C4-2B (cell line): ENCODE data around the gene OTULINL.

Source experiments
- CTCF ChIP-seq: fragments of 450-650 bp; conservative IDR thresholded peaks from 2 replicates; pipeline ENCODE4 v1.5.1; 2017; ENCODE audit warnings: mild to moderate bottlenecking
- ZFX ChIP-seq: fragments of 450-650 bp; IDR thresholded peaks from 2 replicates; pipeline ENCODE4 v1.6.1; 2017

DNA sequence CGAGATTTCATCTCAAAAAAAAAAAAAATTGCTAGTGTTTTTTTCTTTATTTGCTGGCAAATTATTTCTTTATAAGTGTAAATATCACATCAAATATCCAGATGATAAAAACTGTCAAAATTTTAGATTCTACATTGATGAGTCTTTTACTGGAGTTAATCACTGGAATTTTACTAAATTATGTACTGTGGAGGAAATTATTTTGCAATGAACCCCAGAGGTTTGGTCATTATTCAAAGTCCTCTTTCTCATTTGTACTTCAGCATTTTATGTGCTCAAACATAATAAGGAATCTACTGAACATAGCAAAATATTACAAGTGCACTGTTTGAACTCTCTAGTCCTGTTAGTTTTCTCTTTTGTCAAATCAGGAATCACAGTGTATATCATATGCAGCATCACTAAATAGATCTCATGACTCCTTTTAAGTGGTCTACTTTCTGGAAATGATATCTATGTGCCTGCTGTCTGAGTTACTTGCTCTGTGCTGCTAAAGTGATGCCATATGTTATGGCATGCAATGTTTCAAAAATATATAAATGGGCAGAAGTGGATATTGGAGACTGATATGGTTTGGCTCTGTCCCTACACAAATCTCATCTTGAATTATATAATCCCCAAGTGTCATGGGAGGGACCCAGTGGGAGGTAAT lies 18.0 kb downstream of the OTULINL start:
- no peak for TF ChIP-seq CTCF
- TF ChIP-seq ZFX = no peak
